ENCODE measurements around the gene KREMEN1.

The KREMEN1 gene

DNA sequence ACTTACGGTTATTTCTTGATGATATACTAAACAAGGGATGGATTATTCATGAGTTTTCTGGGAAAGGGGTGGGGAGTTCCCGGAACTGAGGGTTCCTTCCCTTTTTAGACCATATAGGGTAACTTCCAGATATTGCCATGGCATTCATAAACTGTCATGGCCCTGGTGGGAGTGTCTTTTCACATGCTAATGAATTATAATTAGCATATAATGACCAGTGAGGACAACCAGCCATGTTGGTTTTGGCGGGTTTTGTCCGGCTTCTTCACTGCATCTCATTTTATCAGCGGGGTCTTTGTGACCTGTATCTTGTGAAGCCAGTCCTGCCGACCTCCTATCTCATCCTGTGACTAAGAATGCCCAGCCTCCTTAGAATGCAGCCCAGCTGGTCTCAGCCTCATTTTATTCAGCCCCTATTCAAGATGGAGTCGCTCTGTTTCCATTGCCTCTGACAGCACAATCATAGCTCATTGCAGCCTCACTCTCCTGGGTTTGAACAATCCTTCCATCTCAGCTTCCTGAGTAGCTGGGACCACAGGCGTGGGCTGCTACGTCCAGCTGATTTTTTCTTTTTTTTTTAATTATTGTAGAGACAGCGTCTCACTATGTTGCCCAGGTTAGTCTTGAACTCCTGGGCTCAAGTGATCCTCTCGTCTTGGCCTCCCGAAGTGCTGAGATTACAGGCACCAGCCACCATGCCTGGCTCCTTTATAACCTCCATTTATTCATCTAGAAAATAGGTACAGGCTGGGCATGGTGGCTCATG, 80.3 kb downstream of the KREMEN1 start:
- no peak for DNase-seq

DNA sequence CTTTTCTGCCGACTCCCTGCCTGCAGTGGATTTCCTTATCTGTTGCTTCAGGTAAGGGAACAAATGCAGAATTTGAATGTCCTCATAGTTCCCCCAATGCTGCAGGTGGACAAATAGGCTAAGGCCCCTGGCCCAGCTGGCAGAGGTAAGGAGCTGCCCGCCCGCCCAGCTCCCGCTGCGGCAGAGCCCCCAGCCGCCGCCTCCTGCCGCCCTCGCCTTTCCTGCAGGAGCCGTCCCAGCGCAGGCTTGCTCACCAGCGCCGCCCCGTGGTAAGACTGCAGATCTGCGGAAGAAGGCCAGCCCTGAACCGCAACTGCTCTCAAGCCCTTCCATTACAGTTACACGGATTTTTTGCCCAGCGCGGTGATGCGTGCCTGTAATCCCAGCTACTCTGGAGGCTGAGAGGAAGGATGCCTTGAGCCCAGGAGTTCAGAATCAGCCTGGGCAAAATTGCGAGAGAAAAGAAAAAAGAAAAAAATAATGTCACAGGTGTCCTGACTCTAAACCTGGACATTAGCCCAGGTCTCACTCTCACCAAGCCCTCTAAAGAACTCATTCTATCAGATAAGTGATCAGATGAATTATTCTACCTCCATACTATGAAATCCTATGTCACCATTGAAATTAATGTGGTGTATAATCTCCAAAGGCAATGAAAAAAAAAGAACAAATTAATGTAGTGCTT, 81.7 kb downstream of the KREMEN1 start:
- peak; percentile 60 for DNase-seq

DNA sequence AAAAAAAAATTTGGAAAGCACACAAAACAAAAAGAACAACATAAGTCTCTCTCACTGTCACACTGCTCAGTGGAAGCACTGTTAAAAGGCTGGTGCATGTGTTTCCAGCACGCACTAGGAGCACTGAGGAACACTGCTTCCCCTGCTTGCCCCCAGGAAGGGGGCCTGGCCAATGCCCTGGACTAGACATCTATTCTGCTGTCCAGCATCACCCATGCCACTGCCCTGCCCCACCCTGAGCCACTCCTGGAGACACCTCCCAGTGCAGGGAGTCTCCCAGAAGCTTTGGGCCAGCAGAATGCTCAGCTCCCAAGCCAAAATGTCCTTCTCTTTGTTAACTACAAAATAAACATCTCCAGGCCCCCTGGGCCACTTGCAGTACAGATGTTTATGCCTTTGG, 83.1 kb downstream of the KREMEN1 start:
- DNase-seq: no peak

DNA sequence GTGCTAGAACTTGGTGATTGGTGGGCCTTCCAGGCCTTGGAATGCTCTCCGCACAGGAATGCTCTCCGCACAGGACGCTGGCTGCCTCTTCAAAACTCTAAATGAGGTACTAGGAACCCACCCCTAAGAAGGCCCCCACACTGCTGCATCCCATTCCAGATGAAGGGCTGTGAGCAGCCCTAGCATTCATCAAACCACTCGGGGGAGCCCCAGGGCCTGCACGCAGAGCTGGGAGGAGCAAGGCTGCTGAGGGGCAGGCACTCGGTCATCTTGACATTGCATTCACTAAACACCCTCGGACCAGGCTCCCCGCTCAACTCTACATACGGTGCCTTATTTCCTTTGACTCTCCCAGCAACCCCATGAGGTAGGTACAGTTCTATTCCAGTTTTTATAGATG, 83.7 kb downstream of the KREMEN1 start:
- DNase-seq: no peak

DNA sequence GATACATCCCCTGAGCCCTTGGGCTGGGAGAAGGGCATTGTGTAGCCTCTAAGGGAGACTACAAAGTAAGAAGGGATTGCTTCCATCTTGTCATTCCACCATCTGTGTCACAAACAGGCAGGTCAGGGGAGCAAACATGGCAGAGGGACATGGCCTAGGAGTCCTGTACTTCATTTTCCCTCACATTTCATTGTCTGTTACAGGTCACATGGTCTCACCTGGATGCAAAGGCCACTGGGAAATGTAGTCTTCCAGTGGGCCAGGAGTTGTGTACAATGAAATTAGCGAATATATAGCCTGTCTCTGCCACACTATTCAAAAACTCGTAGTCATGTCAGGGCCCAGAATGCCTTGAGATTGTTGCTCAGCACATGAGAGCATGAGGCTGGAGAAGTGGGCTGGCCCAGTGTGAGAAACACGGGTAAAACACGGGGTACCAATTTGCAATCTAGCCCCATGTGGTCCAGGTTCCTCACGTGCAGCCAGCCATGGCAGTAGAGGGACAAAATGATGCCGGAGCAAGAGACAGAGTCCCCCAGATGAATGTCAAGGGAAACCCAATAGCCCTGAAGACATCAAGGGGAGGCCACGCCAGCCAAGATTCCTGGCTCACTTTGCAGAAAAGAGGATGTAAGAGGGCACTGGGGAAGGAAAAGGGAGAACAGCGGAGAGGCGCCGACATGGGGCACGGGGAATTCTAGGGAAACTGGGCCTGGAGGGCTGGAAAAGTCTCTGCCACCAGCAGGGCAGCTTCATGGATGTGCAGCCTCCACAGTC, 85.1 kb downstream of the KREMEN1 start:
- DNase-seq: no peak

DNA sequence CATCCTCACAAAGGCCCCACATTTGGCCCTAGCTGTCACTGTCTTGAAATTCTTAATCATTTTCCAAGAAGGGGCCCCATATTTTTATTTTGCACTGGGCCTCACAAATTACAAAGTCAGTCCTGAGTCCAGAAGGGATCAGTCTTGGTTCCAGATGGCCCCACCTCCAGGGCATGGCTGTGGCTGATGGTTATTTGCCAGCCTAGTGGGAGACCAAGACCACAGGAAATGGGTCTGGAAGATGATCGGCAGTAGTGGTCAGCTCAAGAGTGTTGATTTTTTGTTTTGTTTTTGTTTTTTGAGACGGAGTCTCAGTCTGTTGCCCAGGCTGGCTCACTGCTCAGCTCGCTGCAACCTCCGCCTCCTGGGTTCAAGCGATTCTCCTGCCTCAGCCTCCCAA, 85.7 kb downstream of the KREMEN1 start:
- no peak for DNase-seq

DNA sequence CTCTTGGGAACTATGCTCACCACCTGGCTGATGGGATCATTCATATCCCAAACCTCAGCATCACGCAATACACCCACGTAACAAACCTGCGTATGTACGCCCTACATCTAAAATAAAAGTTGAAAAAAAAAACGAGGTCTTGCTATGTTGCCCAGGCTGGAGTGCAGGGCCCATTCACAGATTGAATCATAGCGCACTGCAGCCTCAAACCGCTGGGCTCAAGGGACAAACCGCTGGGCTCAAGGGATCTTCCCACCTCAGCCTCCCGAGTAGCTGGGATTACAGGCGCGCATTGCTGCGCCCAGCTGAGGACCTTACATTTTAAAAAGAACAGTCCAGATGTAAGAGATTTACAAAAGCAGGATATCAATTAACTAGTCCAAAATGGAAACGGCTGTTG, 91.0 kb downstream of the KREMEN1 start:
- no peak for DNase-seq

DNA sequence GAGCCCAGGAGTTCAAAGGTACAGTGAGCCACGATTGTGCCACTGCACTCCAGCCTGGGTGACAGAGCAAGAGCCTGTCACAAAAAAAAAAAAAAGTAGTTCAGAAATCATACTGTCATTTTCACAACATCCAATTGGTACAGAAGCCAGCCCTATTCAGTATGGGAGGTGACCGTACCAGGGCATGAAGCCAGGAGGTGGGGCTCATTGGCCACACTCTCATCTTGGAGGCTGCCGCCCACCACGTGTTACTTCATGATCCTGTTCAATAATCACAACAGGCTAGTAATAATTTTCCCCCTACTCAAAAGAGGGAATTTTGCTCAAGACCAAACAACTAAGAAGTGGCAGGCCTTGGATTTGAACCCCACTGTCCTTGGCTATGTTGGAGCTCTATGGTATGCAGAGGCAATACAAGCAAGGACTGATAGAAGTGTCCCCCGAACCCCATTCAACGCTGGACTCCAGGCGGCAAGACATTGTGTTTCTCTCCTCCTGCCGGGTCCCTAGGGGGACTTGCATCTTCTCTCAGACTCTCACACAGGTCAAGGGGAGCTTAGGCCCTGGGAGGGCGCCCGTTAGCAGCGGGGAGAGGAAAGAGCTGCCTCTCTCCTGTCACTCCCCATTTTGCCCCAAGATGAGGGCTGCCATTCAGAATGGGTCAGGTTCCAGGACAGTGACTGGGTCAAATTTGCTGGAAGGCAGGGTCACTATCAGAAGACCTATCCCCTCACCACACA, 92.7 kb downstream of the KREMEN1 start:
- no peak for DNase-seq

DNA sequence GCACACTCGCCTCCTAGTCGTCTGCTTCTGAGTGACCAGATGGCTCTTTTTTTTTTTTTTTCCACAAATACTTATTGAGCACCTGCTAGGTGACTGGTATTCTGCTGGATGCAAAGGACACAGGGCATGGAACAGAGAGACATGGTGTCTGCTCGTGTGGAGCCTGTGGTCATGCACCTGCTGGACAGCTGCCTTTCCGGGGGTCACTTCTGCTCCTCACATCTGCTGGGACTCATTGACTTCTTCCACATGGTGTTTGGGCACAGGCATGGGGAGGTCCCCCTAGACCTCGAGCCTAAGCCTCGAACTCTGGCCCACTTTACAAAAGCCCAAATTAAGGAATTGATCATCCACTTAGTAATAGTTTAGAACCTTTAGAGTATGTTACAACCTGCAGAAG, 93.3 kb downstream of the KREMEN1 start:
- no peak for DNase-seq

DNA sequence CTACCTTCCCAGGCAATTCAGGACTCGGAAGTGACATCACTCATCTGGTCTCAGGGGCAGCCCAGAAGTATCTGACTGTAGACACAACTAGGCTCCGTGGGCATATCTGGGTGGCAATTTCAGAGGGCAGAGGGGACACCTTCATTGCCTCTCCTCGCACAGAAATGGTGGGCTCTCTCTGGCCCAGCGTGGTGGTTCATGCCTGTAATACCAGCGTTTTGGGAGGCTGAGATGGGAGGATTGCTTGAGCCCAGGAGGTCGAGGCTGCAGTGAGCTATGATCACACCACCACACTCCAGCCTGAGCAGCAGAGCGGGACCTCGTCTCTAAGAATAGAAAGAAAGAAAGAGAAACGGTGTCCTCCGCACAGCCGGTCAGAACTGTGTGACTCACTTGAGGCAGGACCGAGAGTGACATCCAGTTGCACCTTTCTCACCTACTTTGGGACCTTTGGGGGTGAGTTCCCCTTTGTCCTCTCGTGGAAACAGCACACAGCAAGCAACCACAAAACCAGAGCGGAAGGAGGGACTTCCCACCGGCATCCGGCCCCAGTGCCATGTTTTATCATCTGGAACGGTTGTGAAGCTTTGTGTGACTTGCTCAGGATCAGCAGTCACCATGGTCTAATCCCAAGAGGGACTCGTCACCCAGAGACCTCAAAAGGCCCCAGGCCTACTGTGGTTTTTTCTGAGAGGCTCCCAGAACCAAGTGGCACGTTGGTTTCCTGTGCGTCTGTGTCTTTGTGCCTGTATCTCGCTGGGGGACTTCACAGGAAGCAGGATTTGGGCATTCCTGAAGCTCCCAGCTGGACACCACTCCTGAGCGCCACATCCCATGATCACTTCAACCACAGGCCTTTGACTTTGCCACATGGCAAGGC, 94.4 kb downstream of the KREMEN1 start:
- no peak for DNase-seq

DNA sequence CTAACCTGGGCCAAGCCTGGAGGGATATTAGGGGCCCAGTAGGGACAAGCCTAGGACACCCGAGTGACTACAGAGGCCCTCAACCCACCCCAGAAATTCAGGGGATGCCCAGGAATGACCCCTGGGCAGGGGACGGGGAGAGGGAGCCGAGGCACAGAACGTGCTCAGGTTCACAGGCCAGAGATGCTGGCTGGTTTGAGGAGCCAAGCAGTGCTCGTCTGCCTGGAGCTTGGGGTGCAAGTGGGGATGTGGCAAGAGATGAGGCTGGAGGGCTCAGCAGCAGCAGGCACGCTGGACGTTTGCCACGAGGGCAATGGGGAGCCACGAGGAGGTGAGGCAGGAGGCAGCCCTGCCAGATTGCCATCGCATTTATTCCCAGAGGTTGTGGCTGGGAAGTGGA, 98.9 kb downstream of the KREMEN1 start:
- no peak for DNase-seq

DNA sequence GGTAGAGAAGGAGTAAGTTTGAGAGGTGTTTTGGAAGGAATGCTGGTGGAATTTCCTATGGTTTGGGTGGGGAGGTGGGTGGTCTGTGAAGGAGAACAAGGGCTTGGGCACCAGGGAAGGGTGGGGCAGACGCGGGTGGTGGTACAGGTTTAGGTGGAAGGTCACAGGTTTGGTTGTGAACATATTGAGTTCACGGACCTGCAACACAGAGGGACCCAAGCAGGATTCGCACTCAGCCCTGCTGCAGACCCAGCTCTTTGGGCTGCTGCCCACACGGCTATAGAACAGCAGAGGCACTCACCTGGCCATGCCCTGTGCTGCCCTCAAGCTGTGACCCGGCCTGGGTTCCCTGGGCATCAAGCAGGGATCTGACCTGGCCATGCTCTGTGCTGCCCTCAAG, 99.4 kb downstream of the KREMEN1 start:
- DNase-seq: no peak

DNA sequence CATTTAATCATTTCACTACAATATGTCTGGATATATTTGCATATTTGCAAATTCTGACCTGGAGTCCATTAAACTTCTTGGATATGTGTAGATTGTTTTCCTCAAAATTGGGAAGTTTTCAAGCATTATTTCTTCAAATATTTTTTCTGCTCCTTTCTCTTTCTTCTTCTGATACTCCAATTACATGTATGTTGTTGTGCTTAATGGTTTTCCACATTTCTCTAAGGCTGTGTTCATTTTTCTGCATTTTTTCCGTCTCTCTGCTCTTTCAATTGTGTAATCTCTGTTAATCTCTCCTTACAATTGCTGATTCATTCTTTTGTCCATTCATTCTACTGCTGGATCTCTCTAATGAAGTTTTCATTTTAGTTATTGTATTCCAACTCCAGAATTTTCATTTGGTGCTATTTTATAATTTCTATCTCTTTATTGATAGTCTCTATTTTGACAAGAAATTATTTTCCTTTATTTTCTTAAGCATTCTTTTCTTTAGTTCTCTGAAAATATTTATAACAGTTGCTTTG, 102.5 kb downstream of the KREMEN1 start:
- DNase-seq: no peak

DNA sequence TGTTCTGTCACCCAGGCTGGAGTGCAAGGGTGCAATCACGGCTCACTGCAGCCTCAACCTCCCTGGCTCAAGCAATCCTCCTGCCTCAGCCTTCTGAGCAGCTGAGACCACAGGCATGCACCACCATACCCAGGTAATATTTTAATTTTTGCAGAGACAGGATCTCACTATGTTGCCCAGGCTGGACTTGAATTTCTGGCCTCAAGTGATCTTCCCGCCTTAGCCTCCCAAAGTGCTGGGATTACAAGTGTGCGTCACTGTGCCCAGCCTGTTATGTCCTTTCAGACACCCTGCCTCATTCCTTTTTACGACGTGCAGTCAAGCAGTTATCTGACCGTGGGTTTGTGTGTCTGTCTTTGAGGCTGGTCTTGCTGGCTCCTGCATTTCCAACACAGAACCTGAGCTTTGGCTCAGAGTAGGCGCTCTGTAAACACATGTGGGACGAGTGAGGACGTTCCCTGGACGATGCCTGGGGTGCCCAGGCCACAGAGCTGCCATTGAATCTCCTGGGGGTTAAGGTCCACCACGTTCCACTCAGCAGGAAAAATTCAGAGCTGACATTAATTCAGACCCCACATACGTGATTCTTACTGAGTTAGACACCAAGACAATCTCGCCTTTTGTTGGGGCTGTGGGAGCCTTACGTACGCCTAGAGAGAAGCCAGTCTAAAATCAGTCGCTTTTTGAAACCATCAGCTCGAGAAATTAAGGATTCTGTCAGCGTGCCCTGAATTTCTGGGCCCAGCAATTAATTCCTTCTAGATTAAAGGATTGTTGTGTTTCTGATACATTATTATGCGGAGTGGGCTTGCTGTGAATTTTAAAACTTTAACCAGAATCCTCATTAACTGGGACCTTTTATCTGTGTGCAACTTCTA, 111.4 kb downstream of the KREMEN1 start:
- no peak for DNase-seq

DNA sequence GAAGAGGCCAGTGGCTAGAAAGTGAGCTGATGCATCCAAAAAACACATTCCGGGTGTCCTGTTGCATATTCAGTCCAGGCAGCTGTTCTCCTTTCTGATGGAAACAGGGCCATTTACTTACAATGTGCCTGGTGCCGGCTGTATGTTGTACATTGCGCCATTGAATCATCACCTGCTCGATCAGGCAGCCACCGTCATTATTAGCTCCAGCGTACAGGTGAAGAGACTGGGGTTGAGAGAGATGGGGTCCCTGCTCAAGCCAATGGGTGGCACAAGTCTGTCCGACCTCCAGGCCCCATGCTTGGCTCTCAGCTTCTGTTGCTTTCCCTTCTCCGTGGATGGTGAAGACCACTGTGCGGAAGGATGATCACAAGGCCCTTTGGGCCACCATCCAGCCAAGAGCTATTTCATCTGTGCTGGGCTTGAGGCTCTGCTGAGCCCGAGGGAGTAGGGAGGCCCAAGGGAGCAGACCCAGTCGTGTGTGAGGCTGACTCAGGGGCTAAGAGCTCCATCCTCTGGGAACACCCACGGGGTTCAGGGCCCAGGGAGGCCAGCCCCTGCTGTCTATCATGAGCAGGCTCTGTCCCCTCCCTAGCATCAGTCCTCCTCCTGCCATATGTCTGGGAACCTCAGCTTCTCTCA, 112.1 kb downstream of the KREMEN1 start:
- no peak for DNase-seq

DNA sequence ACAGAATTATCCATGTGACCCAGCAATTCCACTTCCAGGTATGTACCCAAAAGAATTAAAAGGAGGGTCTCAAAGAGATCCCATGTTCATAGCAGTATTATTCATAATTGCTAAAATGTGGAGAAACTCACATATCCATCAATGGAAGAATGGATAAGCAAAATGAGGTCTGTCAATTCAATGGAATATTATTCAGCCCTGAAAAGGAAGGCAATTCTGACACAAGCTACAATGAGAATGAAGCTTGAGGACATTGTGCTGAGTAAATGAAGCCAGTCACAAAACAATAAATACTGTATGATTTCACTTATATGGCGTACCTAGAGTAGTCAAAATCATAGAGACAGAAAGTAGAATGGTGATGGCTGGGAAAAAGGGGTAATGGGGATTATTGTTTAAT, 113.5 kb downstream of the KREMEN1 start:
- DNase-seq: no peak

DNA sequence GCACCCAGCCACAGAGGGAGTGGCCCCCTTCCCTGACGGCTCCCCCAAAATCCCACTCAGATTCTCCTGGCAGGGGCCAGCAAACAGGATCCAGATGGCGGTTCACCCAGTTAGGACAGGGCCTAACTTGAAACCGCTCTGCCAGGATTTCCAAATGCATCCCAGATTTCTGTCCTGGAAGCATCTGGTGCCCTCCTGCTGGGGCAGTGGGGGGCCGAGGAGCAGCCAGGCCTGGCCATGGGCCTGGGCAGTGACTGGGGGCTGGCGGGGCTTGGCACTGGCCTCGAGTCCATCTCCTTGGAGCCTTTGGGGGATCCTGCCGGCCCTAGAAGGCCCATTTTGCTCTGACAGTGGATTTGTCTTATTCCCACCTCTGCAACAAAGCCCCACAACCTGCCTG, 115.0 kb downstream of the KREMEN1 start:
- no peak for DNase-seq

DNA sequence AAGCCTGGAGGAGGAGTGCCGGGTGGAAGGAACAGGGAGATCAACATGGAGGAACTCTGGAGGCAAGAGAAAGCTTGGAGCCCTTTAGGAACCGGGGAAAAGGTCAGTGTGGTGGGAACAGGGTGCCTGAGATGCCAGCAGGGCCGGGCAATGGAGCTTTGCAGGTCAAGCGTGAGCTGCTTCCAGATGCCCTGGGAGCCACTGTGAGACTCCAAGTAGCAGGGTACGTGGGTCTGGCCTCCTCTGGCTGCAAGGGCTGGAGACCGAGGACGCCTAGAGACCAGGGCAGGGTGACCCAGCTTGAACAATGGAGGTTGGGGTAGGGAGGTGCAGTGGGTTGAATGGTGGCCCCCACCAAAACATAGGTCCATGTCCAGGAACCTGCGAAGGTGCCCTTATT, 117.2 kb downstream of the KREMEN1 start:
- no peak for DNase-seq

DNA sequence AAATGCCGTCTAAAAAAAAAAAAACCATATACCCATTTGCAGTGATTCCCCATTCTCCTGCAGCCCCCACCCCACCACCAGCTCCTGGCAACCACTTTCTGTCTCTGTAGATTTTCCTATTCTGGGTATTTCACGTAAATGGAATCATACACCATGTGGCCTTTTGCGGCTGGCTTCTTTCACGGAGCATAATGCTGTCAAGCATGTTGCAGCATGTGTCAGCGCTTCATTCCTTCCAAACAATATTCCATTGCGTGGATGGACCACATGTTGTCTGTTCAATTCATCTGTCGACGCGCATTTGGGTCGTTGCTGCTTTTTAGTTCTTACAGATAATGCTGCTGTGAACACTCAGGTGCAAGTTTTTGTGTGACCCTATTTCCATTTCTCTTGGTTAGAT, 118.1 kb downstream of the KREMEN1 start:
- DNase-seq: no peak

DNA sequence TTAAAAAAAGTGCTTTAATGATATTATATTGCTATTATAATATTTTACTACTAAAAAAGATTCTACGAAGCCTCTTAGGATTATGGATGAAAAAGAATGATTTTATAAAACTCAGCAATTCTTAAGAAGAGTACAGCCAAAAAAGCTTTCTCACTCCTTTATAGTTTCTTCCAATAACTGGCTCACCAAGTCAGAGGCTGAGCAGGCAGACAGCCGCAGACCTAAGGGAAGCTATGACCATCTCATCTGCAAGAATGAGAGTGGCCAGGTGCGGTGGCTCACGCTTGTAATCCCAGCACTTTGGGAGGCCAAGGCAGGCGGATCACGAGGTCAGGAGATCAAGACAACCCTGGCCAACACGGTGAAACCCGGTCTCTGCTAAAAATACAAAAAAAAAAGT, 120.2 kb downstream of the KREMEN1 start:
- DNase-seq: no peak

Data from NCI-H1105 treated with DMSO at 0.1 percent for 48 hours (cell line).